Measurements from ENCODE around the gene C1orf185. TPM values are rescaled to one million over a fixed set of nuclear protein-coding genes. Genes with fewer than 3 reads are reported as not detected.

Gene C1orf185
- total RNA-seq, 1 donor: not detected

DNA sequence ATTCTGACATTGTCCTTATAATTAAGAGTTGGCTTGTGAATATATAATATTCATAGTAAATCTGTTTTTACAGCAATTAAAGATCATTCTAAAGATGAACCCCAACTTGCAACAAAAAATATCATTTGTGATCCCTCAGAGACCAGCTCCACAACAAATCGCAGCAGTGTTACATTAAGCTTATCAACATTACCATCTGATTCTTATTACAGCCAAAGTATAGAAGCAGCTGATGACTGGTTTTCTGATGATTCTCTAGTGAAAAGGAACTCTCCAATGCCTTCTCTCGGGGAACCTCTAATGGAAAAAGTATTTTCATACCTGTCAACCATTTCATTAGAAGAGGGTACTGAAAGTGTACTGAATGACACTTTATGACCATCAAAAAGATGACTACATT lies 45.4 kb downstream of the C1orf185 start:
- Histone ChIP-seq H3K36me3 (ENCODE audit: insufficient read depth, low read length) (no peaks in the 10 kb centered on the region), H3K4me2 (ENCODE audit: insufficient read depth, low read length) (no peak overlapping the region), H3K79me2 (ENCODE audit: insufficient read depth, low read length) (no peaks in the 10 kb centered on the region), H3K27me3 (ENCODE audit: insufficient read depth, low read length) (no peaks in the 10 kb centered on the region), H3K4me1 (ENCODE audit: insufficient read depth, low read length) (no peaks in the 10 kb centered on the region), H2AFZ (ENCODE audit: low read length) (no peak overlapping the region), H3K9me3 (ENCODE audit: low read depth, low read length) (no peaks in the 10 kb centered on the region), H4K20me1 (ENCODE audit: insufficient read depth, low read length) (no peaks in the 10 kb centered on the region), H3K4me3 (ENCODE audit: insufficient read depth, low read length) (no peak overlapping the region), H3K27ac (ENCODE audit: low read depth, low read length) (no peak overlapping the region)
- DNase-seq (ENCODE audit: insufficient read length, low spot score, missing footprints): no peak
- no peak for TF ChIP-seq CTCF (IDR thresholded peaks at IDR 0.05; ENCODE audit: extremely low read depth, low read depth, low read length)

DNA sequence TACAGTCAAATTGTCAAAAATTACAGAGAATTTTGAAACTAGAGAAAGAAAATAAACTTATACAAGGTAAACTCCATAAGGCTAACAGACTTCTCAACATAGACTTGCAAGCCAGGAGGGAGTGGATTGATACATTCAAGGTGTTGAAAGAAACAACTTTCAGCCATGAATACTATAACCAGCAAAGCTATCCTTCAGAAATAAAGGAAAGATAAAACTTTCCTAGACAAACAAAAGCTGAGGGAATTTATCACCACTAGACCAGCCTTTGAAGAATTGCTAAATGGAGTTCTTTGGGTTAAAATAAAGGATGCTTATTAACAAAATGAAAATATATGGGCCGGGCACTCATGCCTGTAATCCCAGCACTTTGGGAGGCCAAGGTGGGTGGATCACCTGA lies 52.7 kb downstream of the C1orf185 start:
- H3K9me3 ChIP-seq (ENCODE audit: low read depth, low read length): peaks cover 4% of the 10 kb centered on the region
- H2AFZ ChIP-seq (ENCODE audit: low read length): no peak overlapping the region
- no peaks in the 10 kb centered on the region for H4K20me1 ChIP-seq (ENCODE audit: insufficient read depth, low read length)
- H3K36me3 ChIP-seq (ENCODE audit: insufficient read depth, low read length): no peaks in the 10 kb centered on the region
- H3K27ac ChIP-seq (ENCODE audit: low read depth, low read length): no peak overlapping the region
- no peak for TF ChIP-seq CTCF (IDR thresholded peaks at IDR 0.05; ENCODE audit: extremely low read depth, low read depth, low read length)
- H3K79me2 ChIP-seq (ENCODE audit: insufficient read depth, low read length): no peaks in the 10 kb centered on the region
- H3K4me2 ChIP-seq (ENCODE audit: insufficient read depth, low read length): no peak overlapping the region
- H3K4me1 ChIP-seq (ENCODE audit: insufficient read depth, low read length): no peaks in the 10 kb centered on the region
- no peak overlapping the region for H3K4me3 ChIP-seq (ENCODE audit: insufficient read depth, low read length)
- no peaks in the 10 kb centered on the region for H3K27me3 ChIP-seq (ENCODE audit: insufficient read depth, low read length)
- no peak for DNase-seq (ENCODE audit: insufficient read length, low spot score, missing footprints)

GRCh38 chr1:51156752-51157151 lies 54.7 kb downstream of the C1orf185 start:
- Histone ChIP-seq H3K36me3 (ENCODE audit: insufficient read depth, low read length) (no peaks in the 10 kb centered on the region), H3K27me3 (ENCODE audit: insufficient read depth, low read length) (no peaks in the 10 kb centered on the region), H3K4me3 (ENCODE audit: insufficient read depth, low read length) (no peak overlapping the region), H2AFZ (ENCODE audit: low read length) (no peak overlapping the region), H4K20me1 (ENCODE audit: insufficient read depth, low read length) (no peaks in the 10 kb centered on the region), H3K79me2 (ENCODE audit: insufficient read depth, low read length) (no peaks in the 10 kb centered on the region), H3K9me3 (ENCODE audit: low read depth, low read length) (peaks cover 4% of the 10 kb centered on the region), H3K27ac (ENCODE audit: low read depth, low read length) (no peak overlapping the region), H3K4me2 (ENCODE audit: insufficient read depth, low read length) (peak overlapping the region; percentile 36), H3K4me1 (ENCODE audit: insufficient read depth, low read length) (no peaks in the 10 kb centered on the region)
- no peak for TF ChIP-seq CTCF (IDR thresholded peaks at IDR 0.05; ENCODE audit: extremely low read depth, low read depth, low read length)
- DNase-seq (ENCODE audit: insufficient read length, low spot score, missing footprints): no peak

DNA sequence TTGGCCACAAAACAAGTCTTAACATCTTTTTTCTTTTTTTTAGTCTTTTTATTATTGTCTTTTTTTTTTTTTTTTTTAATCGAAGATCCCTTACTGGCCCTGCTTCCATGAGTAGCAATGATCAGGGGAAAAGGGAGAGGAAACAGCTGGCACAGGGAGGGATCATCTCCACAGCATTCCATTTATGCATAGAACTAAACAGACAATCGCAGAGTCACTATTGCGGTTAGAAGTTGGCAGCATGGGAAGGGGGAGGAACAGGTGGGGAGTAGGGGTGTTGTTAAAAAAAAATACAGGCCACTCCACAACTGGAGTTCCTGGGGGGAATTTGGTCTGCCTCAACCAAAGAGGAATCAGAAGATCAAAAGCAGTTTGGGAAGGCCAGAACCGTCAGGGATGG lies 55.4 kb downstream of the C1orf185 start:
- no peak overlapping the region for H2AFZ ChIP-seq (ENCODE audit: low read length)
- H3K79me2 ChIP-seq (ENCODE audit: insufficient read depth, low read length): no peaks in the 10 kb centered on the region
- no peak for DNase-seq (ENCODE audit: insufficient read length, low spot score, missing footprints)
- no peaks in the 10 kb centered on the region for H3K36me3 ChIP-seq (ENCODE audit: insufficient read depth, low read length)
- TF ChIP-seq CTCF (IDR thresholded peaks at IDR 0.05; ENCODE audit: extremely low read depth, low read depth, low read length): no peak
- no peak overlapping the region for H3K4me2 ChIP-seq (ENCODE audit: insufficient read depth, low read length)
- H3K27me3 ChIP-seq (ENCODE audit: insufficient read depth, low read length): no peaks in the 10 kb centered on the region
- H3K4me3 ChIP-seq (ENCODE audit: insufficient read depth, low read length): no peak overlapping the region
- H3K27ac ChIP-seq (ENCODE audit: low read depth, low read length): no peak overlapping the region
- peaks cover 4% of the 10 kb centered on the region for H3K9me3 ChIP-seq (ENCODE audit: low read depth, low read length)
- no peaks in the 10 kb centered on the region for H3K4me1 ChIP-seq (ENCODE audit: insufficient read depth, low read length)
- H4K20me1 ChIP-seq (ENCODE audit: insufficient read depth, low read length): no peaks in the 10 kb centered on the region

Data from osteoblast (primary cell).